Activated B cell treated with CpG ODN at 0.5 μM for 24 hours (primary cell): ENCODE results near the gene ENPP1. TPM values are rescaled to one million over a fixed set of nuclear protein-coding genes. Genes with fewer than 3 reads are reported as not detected.

Source experiments
- ATAC-seq: fragments of 200-7000 bp; cut with Tn5 transposase; one replicate; pipeline ENCODE4 v1.10.0; 2021; ENCODE audit warnings: low read depth, mild to moderate bottlenecking, moderate library complexity
- CTCF ChIA-PET: fragments of 350-600 bp; sonication (Branson Sonifier 250); formaldehyde crosslinking; loops from one replicate; lab custom pipeline; 2021; ENCODE audit warnings: antibody characterized with exemption; lab: Charles Lee
- POLR2A ChIA-PET: fragments of 350-600 bp; sonication (Branson Sonifier 250); formaldehyde crosslinking; loops from one replicate; lab custom pipeline; 2021; ENCODE audit warnings: antibody characterized with exemption; lab: Charles Lee
- DNase-seq: peaks from one replicate; pipeline ENCODE4 v3.0.0; 2022
- H3K27ac Mint-ChIP-seq: one replicate; pipeline ENCODE4 v1.8.0; 2020; ENCODE audit warnings: mixed read lengths
- H3K27me3 Mint-ChIP-seq: one replicate; pipeline ENCODE4 v1.8.0; 2021; ENCODE audit warnings: mixed read lengths
- H3K36me3 Mint-ChIP-seq: one replicate; pipeline ENCODE4 v1.8.0; 2021; ENCODE audit warnings: low read depth, mixed read lengths
- H3K4me1 Mint-ChIP-seq: one replicate; pipeline ENCODE4 v1.8.0; 2021; ENCODE audit warnings: mixed read lengths
- H3K4me3 Mint-ChIP-seq: one replicate; pipeline ENCODE4 v1.8.0; 2020; ENCODE audit warnings: mild to moderate bottlenecking, mixed read lengths
- H3K9me3 Mint-ChIP-seq: one replicate; pipeline ENCODE4 v1.8.0; 2020; ENCODE audit warnings: mixed read lengths
- intact Hi-C: fragments of 100-400 bp; cut with micrococcal nuclease; formaldehyde crosslinking; loops from one replicate; pipeline ENCODE4 v1.15.1; 2024
- total RNA-seq: library from RNA; stranded (reverse); gene quantifications from 2 replicates; pipeline ENCODE4 v1.2.3, GENCODE V29; 2022
- TF ChIP-seq, protein P1 (sequence below): fragments of 200-600 bp; IDR thresholded peaks from one replicate; pipeline ENCODE4 v1.8.0; 2022; ENCODE audit warnings: antibody characterized with exemption, mild to moderate bottlenecking

ENPP1 gene
- total RNA-seq, 1 donor from 2014 or later: 1.3 TPM

DNA sequence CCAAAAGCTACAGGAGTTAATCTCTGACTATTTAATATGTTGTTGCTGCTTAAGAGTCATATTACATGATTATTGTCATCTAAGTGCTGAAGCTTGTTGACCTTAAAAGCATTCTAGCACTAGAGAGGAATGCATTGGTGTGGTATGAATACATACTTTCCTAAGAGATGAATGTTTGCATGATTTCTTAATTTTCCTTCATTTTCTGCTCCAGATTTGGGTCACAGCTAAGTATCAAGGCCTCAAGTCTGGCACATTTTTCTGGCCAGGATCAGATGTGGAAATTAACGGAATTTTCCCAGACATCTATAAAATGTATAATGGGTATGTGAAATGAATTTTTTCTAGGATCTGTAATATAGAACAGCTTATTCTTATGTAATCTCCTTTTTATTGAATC is 53.6 kb downstream of the ENPP1 start:
- TF ChIP-seq, protein P1, sequence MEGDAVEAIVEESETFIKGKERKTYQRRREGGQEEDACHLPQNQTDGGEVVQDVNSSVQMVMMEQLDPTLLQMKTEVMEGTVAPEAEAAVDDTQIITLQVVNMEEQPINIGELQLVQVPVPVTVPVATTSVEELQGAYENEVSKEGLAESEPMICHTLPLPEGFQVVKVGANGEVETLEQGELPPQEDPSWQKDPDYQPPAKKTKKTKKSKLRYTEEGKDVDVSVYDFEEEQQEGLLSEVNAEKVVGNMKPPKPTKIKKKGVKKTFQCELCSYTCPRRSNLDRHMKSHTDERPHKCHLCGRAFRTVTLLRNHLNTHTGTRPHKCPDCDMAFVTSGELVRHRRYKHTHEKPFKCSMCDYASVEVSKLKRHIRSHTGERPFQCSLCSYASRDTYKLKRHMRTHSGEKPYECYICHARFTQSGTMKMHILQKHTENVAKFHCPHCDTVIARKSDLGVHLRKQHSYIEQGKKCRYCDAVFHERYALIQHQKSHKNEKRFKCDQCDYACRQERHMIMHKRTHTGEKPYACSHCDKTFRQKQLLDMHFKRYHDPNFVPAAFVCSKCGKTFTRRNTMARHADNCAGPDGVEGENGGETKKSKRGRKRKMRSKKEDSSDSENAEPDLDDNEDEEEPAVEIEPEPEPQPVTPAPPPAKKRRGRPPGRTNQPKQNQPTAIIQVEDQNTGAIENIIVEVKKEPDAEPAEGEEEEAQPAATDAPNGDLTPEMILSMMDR: no peak
- Mint-ChIP-seq H3K27me3 (no peaks in the 10 kb centered on the region), H3K27ac (no peak overlapping the region), H3K36me3 (no peaks in the 10 kb centered on the region), H3K4me3 (no peak overlapping the region), H3K4me1 (no peaks in the 10 kb centered on the region), H3K9me3 (no peaks in the 10 kb centered on the region)
- ATAC-seq: no peak
- ChIA-PET POLR2A (no interaction called here), CTCF (no interaction called here)
- DNase-seq: no peak
- intact Hi-C loops: no loop called here

DNA sequence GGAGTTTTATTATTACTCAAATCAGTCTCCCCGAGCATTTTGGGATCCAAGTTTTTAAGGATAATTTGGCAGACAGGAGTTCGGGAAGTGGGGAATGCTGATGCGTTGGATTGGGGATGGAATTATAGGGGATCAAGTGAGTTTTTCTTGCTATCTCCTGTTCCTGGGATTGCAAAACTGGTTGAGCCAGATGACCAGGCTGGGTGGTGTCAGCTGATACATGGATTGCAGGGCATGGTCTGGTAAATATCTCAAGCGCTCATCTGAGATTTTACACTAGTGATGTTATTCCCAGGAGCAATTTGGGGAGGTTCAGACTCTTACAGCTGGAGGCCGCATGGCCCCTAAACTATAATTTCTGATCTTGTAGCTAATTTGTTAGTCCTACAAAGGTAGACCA is 54.7 kb downstream of the ENPP1 start:
- intact Hi-C loops: no loop called here
- DNase-seq: no peak
- Mint-ChIP-seq H3K9me3 (no peaks in the 10 kb centered on the region), H3K27me3 (no peaks in the 10 kb centered on the region), H3K4me1 (no peaks in the 10 kb centered on the region), H3K36me3 (no peaks in the 10 kb centered on the region), H3K27ac (no peak overlapping the region), H3K4me3 (no peak overlapping the region)
- ChIA-PET CTCF (no interaction called here), POLR2A (no interaction called here)
- TF ChIP-seq, protein P1: no peak
- ATAC-seq: no peak

DNA sequence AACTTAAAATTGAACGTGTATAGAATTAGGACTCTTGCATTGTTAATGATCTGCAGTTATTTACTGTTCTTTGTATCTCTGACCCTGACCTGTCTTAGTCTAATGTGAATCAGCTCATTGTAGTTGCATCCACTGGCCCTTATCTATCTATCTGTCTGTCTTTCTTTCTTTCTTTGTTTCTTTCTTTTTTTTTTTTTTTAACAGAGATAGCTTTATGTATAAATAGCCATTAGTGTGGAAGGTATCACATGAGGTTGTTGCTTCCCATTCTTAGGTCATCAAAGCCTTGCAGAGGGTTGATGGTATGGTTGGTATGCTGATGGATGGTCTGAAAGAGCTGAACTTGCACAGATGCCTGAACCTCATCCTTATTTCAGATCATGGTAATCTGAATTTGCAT is 59.9 kb downstream of the ENPP1 start:
- H3K4me3 Mint-ChIP-seq: no peak overlapping the region
- intact Hi-C loops: no loop called here
- TF ChIP-seq, protein P1: no peak
- H3K9me3 Mint-ChIP-seq: no peaks in the 10 kb centered on the region
- POLR2A ChIA-PET: no interaction called here
- no peaks in the 10 kb centered on the region for H3K36me3 Mint-ChIP-seq
- no peak overlapping the region for H3K27ac Mint-ChIP-seq
- no peak for ATAC-seq
- no peaks in the 10 kb centered on the region for H3K4me1 Mint-ChIP-seq
- DNase-seq: no peak
- CTCF ChIA-PET: no interaction called here
- no peaks in the 10 kb centered on the region for H3K27me3 Mint-ChIP-seq

DNA sequence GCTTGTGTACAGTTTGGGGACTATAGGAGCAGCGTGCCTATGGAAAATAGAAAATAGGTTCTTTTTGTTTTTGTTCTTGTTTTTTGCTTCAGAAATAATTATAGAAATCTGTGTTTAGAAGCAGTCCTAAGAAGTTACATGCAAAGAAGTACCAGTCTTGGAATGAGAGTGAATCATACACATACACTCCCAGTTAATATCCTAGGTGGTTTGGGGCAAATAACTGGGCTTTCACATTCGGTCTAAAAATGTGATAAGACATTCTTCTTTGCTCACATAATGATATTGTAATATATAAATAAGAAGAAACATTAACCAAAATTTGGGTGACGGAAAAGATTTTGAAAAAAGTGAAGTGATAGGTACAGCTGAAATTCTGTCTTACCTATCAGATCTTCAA is 61.0 kb downstream of the ENPP1 start:
- no peaks in the 10 kb centered on the region for H3K27me3 Mint-ChIP-seq
- H3K9me3 Mint-ChIP-seq: no peaks in the 10 kb centered on the region
- intact Hi-C loops: no loop called here
- ATAC-seq (no peak), DNase-seq (no peak)
- ChIA-PET CTCF (no interaction called here), POLR2A (no interaction called here)
- TF ChIP-seq, protein P1: no peak
- H3K4me1 Mint-ChIP-seq: no peaks in the 10 kb centered on the region
- no peaks in the 10 kb centered on the region for H3K36me3 Mint-ChIP-seq
- no peak overlapping the region for H3K27ac Mint-ChIP-seq
- no peak overlapping the region for H3K4me3 Mint-ChIP-seq

DNA sequence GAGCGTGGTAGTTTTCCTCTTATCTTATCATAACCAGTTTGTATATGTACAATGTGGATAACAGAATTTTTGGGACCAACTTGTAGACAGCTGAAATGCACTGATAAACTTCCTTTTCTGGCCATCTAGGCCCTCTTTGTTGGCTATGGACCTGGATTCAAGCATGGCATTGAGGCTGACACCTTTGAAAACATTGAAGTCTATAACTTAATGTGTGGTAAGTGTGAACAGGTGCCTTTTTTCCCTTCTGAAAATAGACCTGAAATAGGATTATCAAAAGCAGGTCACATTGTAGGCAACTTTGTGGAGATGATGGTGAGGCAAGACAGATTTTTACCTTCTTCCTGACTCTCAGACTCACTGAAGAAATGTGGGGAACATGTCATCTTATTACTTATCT is 67.8 kb downstream of the ENPP1 start:
- intact Hi-C loops: no loop called here
- Mint-ChIP-seq H3K4me1 (no peaks in the 10 kb centered on the region), H3K27ac (no peak overlapping the region), H3K4me3 (no peak overlapping the region), H3K36me3 (no peaks in the 10 kb centered on the region), H3K27me3 (no peaks in the 10 kb centered on the region), H3K9me3 (no peaks in the 10 kb centered on the region)
- CTCF ChIA-PET: no interaction called here
- no peak for DNase-seq
- TF ChIP-seq, protein P1: no peak
- POLR2A ChIA-PET: no interaction called here
- ATAC-seq: no peak
